IMR-90 (cell line): ENCODE results near the gene CD6. TPM values are rescaled to one million over a fixed set of nuclear protein-coding genes. Genes with fewer than 3 reads are reported as not detected.

Experiments used
- ATAC-seq: fragments of 200-7000 bp; cut with Tn5 transposase; 2 replicates; pipeline ENCODE4 v1.9.1; 2020; ENCODE audit warnings: low read depth, mild to moderate bottlenecking, moderate library complexity
- BruUV-seq: library from RNA; stranded (reverse); fragments of 400-500 nt; replicated peaks from 2 replicates; lab custom pipeline; 2021; lab: Mats Ljungman, UMichigan
- CTCF ChIA-PET: fragments of 300-600 bp; formaldehyde crosslinking; extraction: SDS; loops from one replicate; lab custom pipeline; 2021; ENCODE audit warnings: antibody characterized with exemption; lab: Yijun Ruan, JAX
- POLR2A ChIA-PET: fragments of 300-600 bp; sonication (Branson Sonifier 250); formaldehyde crosslinking; loops from one replicate; lab custom pipeline; 2022; ENCODE audit warnings: antibody characterized with exemption; ENCODE audit not compliant: unreplicated experiment; lab: Charles Lee
- DNase-seq: peaks from one replicate; pipeline ENCODE4 v3.0.0; 2013
- H2AFZ ChIP-seq: replicated peaks from 2 replicates; pipeline ENCODE3; 2013; ENCODE audit warnings: low read length, mild to moderate bottlenecking; ENCODE audit not compliant: poor library complexity
- H2AK5ac ChIP-seq: 2 replicates; pipeline ENCODE4 v1.6.1; 2013; ENCODE audit warnings: low read depth, low read length, inconsistent platforms
- H2AK9ac ChIP-seq: replicated peaks from 2 replicates; pipeline ENCODE3; 2013; ENCODE audit warnings: mild to moderate bottlenecking, low read depth, low read length, moderate library complexity; ENCODE audit not compliant: poor library complexity
- H2BK120ac ChIP-seq: 2 replicates; pipeline ENCODE4 v1.6.1; 2013; ENCODE audit warnings: low read depth, low read length, inconsistent platforms
- H2BK15ac ChIP-seq: 3 replicates; pipeline ENCODE4 v1.6.1; 2013; ENCODE audit warnings: low read depth, low read length, inconsistent platforms
- H2BK20ac ChIP-seq: 2 replicates; pipeline ENCODE4 v1.6.1; 2013; ENCODE audit warnings: low read depth, mild to moderate bottlenecking, inconsistent platforms, low read length, moderate library complexity
- H2BK5ac ChIP-seq: 2 replicates; pipeline ENCODE4 v1.6.1; 2013; ENCODE audit warnings: mild to moderate bottlenecking, low read depth, low read length, inconsistent platforms; ENCODE audit not compliant: poor library complexity, severe bottlenecking
- H3K14ac ChIP-seq: replicated peaks from 2 replicates; pipeline ENCODE4 v1.6.1; 2013; ENCODE audit warnings: low read depth, low read length, inconsistent platforms
- H3K18ac ChIP-seq: 2 replicates; pipeline ENCODE4 v1.6.1; 2013; ENCODE audit warnings: low read depth, low read length, control low read depth
- H3K23ac ChIP-seq: 2 replicates; pipeline ENCODE4 v1.6.1; 2013; ENCODE audit warnings: low read depth, low read length, inconsistent platforms
- H3K27ac ChIP-seq: 2 replicates; pipeline ENCODE4 v1.5.1; 2013; ENCODE audit warnings: mild to moderate bottlenecking, control low read depth, low read length; ENCODE audit not compliant: insufficient read depth
- H3K27me3 ChIP-seq: 2 replicates; pipeline ENCODE4 v1.6.1; 2013; ENCODE audit warnings: low read length; ENCODE audit not compliant: control insufficient read depth, insufficient read depth
- H3K36me3 ChIP-seq: 2 replicates; pipeline ENCODE4 v1.6.1; 2013; ENCODE audit warnings: low read length, mixed read lengths; ENCODE audit not compliant: control insufficient read depth, insufficient read depth
- H3K4ac ChIP-seq: 2 replicates; pipeline ENCODE4 v1.6.1; 2013; ENCODE audit warnings: low read depth, low read length, inconsistent platforms
- H3K4me1 ChIP-seq: 2 replicates; pipeline ENCODE4 v1.6.1; 2013; ENCODE audit warnings: low read length, mixed read lengths; ENCODE audit not compliant: control insufficient read depth, insufficient read depth
- H3K4me2 ChIP-seq: 2 replicates; pipeline ENCODE4 v1.6.1; 2013; ENCODE audit warnings: low read depth, mild to moderate bottlenecking, control low read depth, low read length, moderate library complexity
- H3K4me3 ChIP-seq: 2 replicates; pipeline ENCODE4 v1.5.1; 2013; ENCODE audit warnings: low read depth, mild to moderate bottlenecking, control low read depth, low read length, moderate library complexity; ENCODE audit not compliant: insufficient read depth
- H3K56ac ChIP-seq: 2 replicates; pipeline ENCODE4 v1.6.1; 2013; ENCODE audit warnings: low read length, inconsistent platforms; ENCODE audit not compliant: insufficient read depth; ENCODE audit errors: extremely low read depth
- H3K79me1 ChIP-seq, 2 experiments: 2 replicates each; pipeline ENCODE4 v1.6.1; 2013; ENCODE audit warnings: low read length in 2 of 2, inconsistent platforms in 1 of 2, low read depth in 1 of 2
- H3K9ac ChIP-seq: 2 replicates; pipeline ENCODE4 v1.6.1; 2013; ENCODE audit warnings: low read depth, low read length, control low read depth
- H3K9me1 ChIP-seq: 2 replicates; pipeline ENCODE4 v1.6.1; 2013; ENCODE audit warnings: low read length, inconsistent platforms; ENCODE audit not compliant: insufficient read depth
- H3K9me3 ChIP-seq: 2 replicates; pipeline ENCODE4 v1.6.1; 2013; ENCODE audit warnings: low read length; ENCODE audit not compliant: control insufficient read depth, insufficient read depth
- H4K20me1 ChIP-seq: 2 replicates; pipeline ENCODE4 v1.6.1; 2013; ENCODE audit warnings: low read length, inconsistent platforms; ENCODE audit not compliant: insufficient read depth
- H4K5ac ChIP-seq: 2 replicates; pipeline ENCODE4 v1.6.1; 2013; ENCODE audit warnings: mild to moderate bottlenecking, low read depth, low read length, control low read depth
- H4K8ac ChIP-seq, 2 experiments: 2 replicates each; pipeline ENCODE4 v1.6.1; 2013; ENCODE audit warnings: low read depth in 2 of 2, low read length in 2 of 2, control low read depth in 1 of 2, inconsistent platforms in 1 of 2
- H4K91ac ChIP-seq: 2 replicates; pipeline ENCODE4 v1.6.1; 2013; ENCODE audit warnings: low read depth, low read length, inconsistent platforms; ENCODE audit not compliant: insufficient read depth
- CEBPB ChIP-seq: IDR thresholded peaks from 2 replicates; pipeline ENCODE4 v1.6.1; 2012; ENCODE audit warnings: low read depth, low read length, improper control_type of control experiment
- CTCF ChIP-seq: conservative IDR thresholded peaks from 2 replicates; pipeline ENCODE4 v1.5.1; 2012; ENCODE audit warnings: mild to moderate bottlenecking, low read depth, low read length, improper control_type of control experiment
- POLR2A ChIP-seq: IDR thresholded peaks from 2 replicates; pipeline ENCODE4 v1.6.1; 2012; ENCODE audit warnings: mild to moderate bottlenecking, low read depth, low read length
- RFX5 ChIP-seq: IDR thresholded peaks from 2 replicates; pipeline ENCODE4 v1.8.0; 2012; ENCODE audit warnings: low read depth, mild to moderate bottlenecking, low read length, moderate library complexity
- SMC3 ChIP-seq: fragments of 150-350 bp; IDR thresholded peaks from 2 replicates; pipeline ENCODE4 v1.6.1; 2016; ENCODE audit warnings: low read depth, mild to moderate bottlenecking, antibody characterized with exemption, low read length, moderate library complexity
- USF2 ChIP-seq: fragments of 150-350 bp; IDR thresholded peaks from 2 replicates; pipeline ENCODE4 v1.6.1; 2017; ENCODE audit warnings: mild to moderate bottlenecking, antibody characterized with exemption, low read length, low read depth
- WGBS, 2 experiments: methylation state at CpG; one replicate each; pipeline versions ENCODE4 v1.1.5 to v1.1.7; 2013; ENCODE audit warnings: missing lambda C conversion rate in 2 of 2; ENCODE audit not compliant: insufficient read length in 1 of 2; ENCODE audit errors: extremely low coverage in 2 of 2; 5-methylcytosine and 5-hydroxymethylcytosine counted together
- dilution Hi-C: fragments of 300-500 bp; cut with HindIII; formaldehyde crosslinking; loops from one replicate; pipeline ENCODE4 v1.14.3; 2018; ENCODE audit warnings: low sequenced_read_pairs; ENCODE audit not compliant: unreplicated experiment
- in situ Hi-C: fragments of 300-500 bp; cut with MboI; formaldehyde crosslinking; loops from 3 replicates; pipeline ENCODE4 v1.14.3; 2019; ENCODE audit warnings: low sequenced_read_pairs, inconsistent platforms, mixed read lengths
- intact Hi-C: fragments of 100-400 bp; cut with micrococcal nuclease; formaldehyde crosslinking; loops from 2 replicates; pipeline ENCODE4 v1.10.0; 2022
- polyA plus RNA-seq, 3 experiments: library from polyadenylated mRNA; depleted of rRNA; stranded (reverse); fragments of >200 nt; gene quantifications; 2 replicates each; pipeline ENCODE4 v1.2.3, GENCODE V29; 2012; ENCODE audit warnings: low replicate concordance in 1 of 3
- total RNA-seq: library from RNA; depleted of rRNA; stranded (reverse); fragments of >200 nt; gene quantifications from 2 replicates; pipeline ENCODE4 v1.2.3, GENCODE V29; 2012

The CD6 gene
- total and polyA plus RNA-seq, 2 of the 4 experiments (the other 2 are of a cell fraction), result not detected

- H4K20me1 ChIP-seq, result no peaks in the 10 kb centered on the region
- dilution Hi-C loops (no loop called here), intact Hi-C loops (loop anchor here (5.0 kb wide), 1 partner anchor 48 kb away; no protein-coding TSS in a partner anchor), in situ Hi-C loops (no loop called here)
- CTCF ChIA-PET, result interaction anchor here (0.6 kb wide), 1 partner anchor 324 kb away, joined by 5 read pairs; no protein-coding TSS in a partner anchor
- H3K18ac ChIP-seq, result no peak overlapping the region
- no TSS peak for BruUV-seq
- H3K79me1 ChIP-seq, result no peaks in the 10 kb centered on the region
- POLR2A ChIA-PET, result no interaction called here
- no peak overlapping the region for H2AK9ac ChIP-seq
- H2BK15ac ChIP-seq, result no peak overlapping the region
- no peak overlapping the region for H4K5ac ChIP-seq
- 60% methylated on average over 1 of the region's 5 CpGs; no CpG with 5 or more reads in 1 of the 2 experiments for WGBS, 2 experiments
- DNase-seq, result no peak
- no peak overlapping the region for H2BK120ac ChIP-seq
- H4K91ac ChIP-seq, result no peak overlapping the region
- H3K14ac ChIP-seq, result no peak overlapping the region
- no peak overlapping the region for H3K23ac ChIP-seq
- no peak overlapping the region for H4K8ac ChIP-seq
- TF ChIP-seq RFX5, result no peak
- TF ChIP-seq CTCF, result no peak
- TF ChIP-seq SMC3, result no peak
- TF ChIP-seq USF2, result no peak
- no peak for TF ChIP-seq POLR2A
- no peak for TF ChIP-seq CEBPB
- no peak overlapping the region for H3K4me2 ChIP-seq
- no peaks in the 10 kb centered on the region for H3K9me3 ChIP-seq
- no peak overlapping the region for H2AK5ac ChIP-seq
- H3K9me1 ChIP-seq, result no peaks in the 10 kb centered on the region
- H3K4me3 ChIP-seq, result no peak overlapping the region
- no peak overlapping the region for H2BK20ac ChIP-seq
- H3K36me3 ChIP-seq, result no peaks in the 10 kb centered on the region
- H3K9ac ChIP-seq, result no peak overlapping the region
- H3K4me1 ChIP-seq, result no peaks in the 10 kb centered on the region
- H3K27ac ChIP-seq, result no peak overlapping the region
- ATAC-seq, result no peak
- no peak overlapping the region for H2AFZ ChIP-seq
- peaks cover 15% of the 10 kb centered on the region for H3K27me3 ChIP-seq
- no peak overlapping the region for H3K4ac ChIP-seq
- no peak overlapping the region for H2BK5ac ChIP-seq
- H3K56ac ChIP-seq, result no peak overlapping the region
These were observed 68.4 kb downstream of the CD6 start for GRCh38 chr11:61039916-61040315.
